SU-DHL-6 (cell line): ENCODE measurements around the gene TMEM170B.
A peak's percentile ranks its signal among the peaks of the same experiment; 100 is the strongest.
"Not testable (repeated sequence)": the region's sequence is repeated elsewhere in the genome, so short reads cannot be mapped to it uniquely, and the experiment has no call there.

ENCODE experiments used
- H2AFZ ChIP-seq: fragments of 200-600 bp; sonication (generic); 2 replicates; pipeline ENCODE4 v1.6.1; 2014; ENCODE audit warnings: low read depth, mild to moderate bottlenecking, moderate library complexity, mixed read lengths, antibody characterized with exemption, low read length; ENCODE audit not compliant: severe bottlenecking
- H3F3A ChIP-seq: fragments of 200-600 bp; shearing (Covaris generic); 2 replicates; pipeline ENCODE4 v1.6.0; 2016; ENCODE audit warnings: antibody characterized with exemption, mild to moderate bottlenecking; ENCODE audit not compliant: insufficient read depth
- H3K27ac ChIP-seq: fragments of 200-600 bp; sonication (generic); 2 replicates; pipeline ENCODE4 v1.5.1; 2016; ENCODE audit warnings: low read depth, mild to moderate bottlenecking, low read length, moderate library complexity, mixed read lengths
- H3K27me3 ChIP-seq: fragments of 200-600 bp; sonication (generic), shearing (Covaris generic); 2 replicates; pipeline ENCODE4 v1.6.0; 2014; ENCODE audit warnings: mild to moderate bottlenecking, low read length
- H3K36me3 ChIP-seq: fragments of 200-600 bp; sonication (generic); 2 replicates; pipeline ENCODE4 v1.6.1; 2014; ENCODE audit warnings: mild to moderate bottlenecking, low read length, mixed read lengths
- H3K4me2 ChIP-seq: fragments of 300-600, 200-600 bp; shearing (Covaris generic), sonication (generic); 2 replicates; pipeline ENCODE4 v1.6.0; 2014; ENCODE audit warnings: low read length, low read depth, mild to moderate bottlenecking; ENCODE audit not compliant: poor library complexity, severe bottlenecking
- H3K4me3 ChIP-seq: fragments of 200-600 bp; sonication (generic); 2 replicates; pipeline ENCODE4 v1.5.1; 2014; ENCODE audit warnings: antibody characterized with exemption, low read length, mild to moderate bottlenecking, mixed read lengths; ENCODE audit not compliant: insufficient read depth, poor library complexity, severe bottlenecking
- H3K79me2 ChIP-seq: fragments of 200-600 bp; sonication (generic); 2 replicates; pipeline ENCODE4 v1.6.1; 2014; ENCODE audit warnings: mild to moderate bottlenecking, low read length, moderate library complexity; ENCODE audit not compliant: insufficient read depth
- H3K9ac ChIP-seq: fragments of 200-600 bp; sonication (generic); 2 replicates; pipeline ENCODE4 v1.7.0; 2014; ENCODE audit warnings: mild to moderate bottlenecking, low read length
- H3K9me2 ChIP-seq: fragments of 200-600 bp; sonication (generic); replicated peaks from 2 replicates; pipeline ENCODE4 v1.6.1; 2014; ENCODE audit warnings: low read length; ENCODE audit not compliant: insufficient read depth
- H3K9me3 ChIP-seq: fragments of 200-600 bp; sonication (generic); 2 replicates; pipeline ENCODE4 v1.6.1; 2014; ENCODE audit warnings: low read length, mixed read lengths; ENCODE audit not compliant: insufficient read depth
- H4K20me1 ChIP-seq: fragments of 200-600 bp; sonication (generic); 2 replicates; pipeline ENCODE4 v1.6.1; 2014; ENCODE audit warnings: low read depth, mild to moderate bottlenecking, antibody characterized with exemption, low read length, moderate library complexity, mixed read lengths
- EZH2phosphoT487 ChIP-seq: fragments of 200-600 bp; sonication (generic), shearing (Covaris generic); conservative IDR thresholded peaks from 2 replicates; pipeline ENCODE4 v1.6.1; 2018; ENCODE audit warnings: mild to moderate bottlenecking, antibody characterized with exemption, low read length, moderate library complexity, mixed read lengths
- TF ChIP-seq, protein P1 (sequence below): fragments of 200-600 bp; sonication (generic); IDR thresholded peaks from one replicate; pipeline ENCODE4 v1.5.1; 2017; ENCODE audit warnings: antibody characterized with exemption, mild to moderate bottlenecking, low read length, moderate library complexity; ENCODE audit not compliant: insufficient read depth, poor library complexity, severe bottlenecking

Gene TMEM170B

DNA sequence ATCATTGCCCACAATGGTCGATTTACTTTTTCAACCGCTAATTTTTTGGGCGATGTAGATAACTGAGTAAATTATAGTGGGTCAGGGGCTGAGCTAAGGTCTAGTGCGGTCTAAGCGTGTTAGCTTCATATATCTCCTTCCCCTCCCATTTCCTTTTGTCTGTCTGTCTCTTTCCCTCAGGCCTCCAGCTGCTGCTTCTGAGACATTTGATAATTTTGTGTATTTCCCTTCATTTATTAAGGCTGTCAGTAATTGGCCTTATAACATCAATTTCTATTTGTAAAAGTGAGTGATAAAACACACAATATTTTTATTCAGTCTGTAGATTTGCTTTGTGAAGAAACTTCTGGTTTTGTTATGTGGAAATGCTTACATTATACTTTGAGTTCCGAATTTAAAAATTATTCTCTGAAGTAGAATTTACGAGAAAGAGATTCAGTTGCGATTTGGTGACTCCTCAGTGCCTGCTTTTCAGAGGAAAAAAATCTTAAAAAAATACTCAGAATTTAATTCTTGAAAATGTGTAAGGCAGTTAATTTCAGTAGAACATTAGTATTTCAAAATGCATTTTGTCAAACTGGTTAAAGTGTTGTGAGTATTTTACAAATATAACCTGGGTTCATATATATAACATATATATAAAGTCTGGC, 1.4 kb downstream of the TMEM170B start:
- no peak overlapping the region for H3K27ac ChIP-seq
- H2AFZ ChIP-seq, result peak overlapping the region; percentile 43
- no peaks in the 10 kb centered on the region for H3K79me2 ChIP-seq
- H3K4me3 ChIP-seq, result peak overlapping the region; percentile 77
- peak overlapping the region; percentile 76 for H3K9ac ChIP-seq
- H3K9me2 ChIP-seq, result no peaks in the 10 kb centered on the region
- no peaks in the 10 kb centered on the region for H3K36me3 ChIP-seq
- H3K4me2 ChIP-seq, result peak overlapping the region; percentile 75
- H3K9me3 ChIP-seq, result no peaks in the 10 kb centered on the region
- H3K27me3 ChIP-seq, result no peaks in the 10 kb centered on the region
- H3F3A ChIP-seq, result peaks cover 26% of the 10 kb centered on the region; the same call in 1 of the 2 replicates
- TF ChIP-seq, protein P1, sequence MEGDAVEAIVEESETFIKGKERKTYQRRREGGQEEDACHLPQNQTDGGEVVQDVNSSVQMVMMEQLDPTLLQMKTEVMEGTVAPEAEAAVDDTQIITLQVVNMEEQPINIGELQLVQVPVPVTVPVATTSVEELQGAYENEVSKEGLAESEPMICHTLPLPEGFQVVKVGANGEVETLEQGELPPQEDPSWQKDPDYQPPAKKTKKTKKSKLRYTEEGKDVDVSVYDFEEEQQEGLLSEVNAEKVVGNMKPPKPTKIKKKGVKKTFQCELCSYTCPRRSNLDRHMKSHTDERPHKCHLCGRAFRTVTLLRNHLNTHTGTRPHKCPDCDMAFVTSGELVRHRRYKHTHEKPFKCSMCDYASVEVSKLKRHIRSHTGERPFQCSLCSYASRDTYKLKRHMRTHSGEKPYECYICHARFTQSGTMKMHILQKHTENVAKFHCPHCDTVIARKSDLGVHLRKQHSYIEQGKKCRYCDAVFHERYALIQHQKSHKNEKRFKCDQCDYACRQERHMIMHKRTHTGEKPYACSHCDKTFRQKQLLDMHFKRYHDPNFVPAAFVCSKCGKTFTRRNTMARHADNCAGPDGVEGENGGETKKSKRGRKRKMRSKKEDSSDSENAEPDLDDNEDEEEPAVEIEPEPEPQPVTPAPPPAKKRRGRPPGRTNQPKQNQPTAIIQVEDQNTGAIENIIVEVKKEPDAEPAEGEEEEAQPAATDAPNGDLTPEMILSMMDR, result no peak
- no peak for TF ChIP-seq EZH2phosphoT487
- H4K20me1 ChIP-seq, result 0 out of 2 replicates have a peak, but pooled peaks cover 19% of the 10 kb centered on the region

DNA sequence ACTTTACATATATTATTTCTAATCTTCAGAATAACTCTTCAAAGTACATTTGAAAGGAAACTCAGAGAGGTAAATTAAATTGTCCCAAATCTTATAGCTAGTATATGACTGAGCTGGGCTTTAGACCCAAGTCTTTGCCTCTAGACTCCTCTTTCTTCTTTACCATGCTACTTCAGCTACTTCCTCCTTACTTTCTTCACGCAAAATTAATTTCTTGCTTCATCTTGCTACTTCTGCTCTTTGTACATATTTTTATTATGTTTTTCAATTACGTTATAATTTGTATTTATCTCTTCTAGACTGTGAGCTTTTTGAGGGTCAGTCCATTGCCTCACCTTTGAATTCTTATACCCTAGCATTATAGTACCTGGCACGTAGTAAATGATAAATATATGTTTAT, 5.3 kb downstream of the TMEM170B start:
- no peaks in the 10 kb centered on the region for H3K9me2 ChIP-seq
- no peak overlapping the region for H3K27ac ChIP-seq
- H3K4me3 ChIP-seq, result no peak overlapping the region
- no peak overlapping the region for H3K9ac ChIP-seq
- H3K27me3 ChIP-seq, result no peaks in the 10 kb centered on the region
- H4K20me1 ChIP-seq, result peaks cover 21% of the 10 kb centered on the region; the same call in 1 of the 2 replicates
- H3K9me3 ChIP-seq, result no peaks in the 10 kb centered on the region
- no peaks in the 10 kb centered on the region for H3K36me3 ChIP-seq
- H3K79me2 ChIP-seq, result no peaks in the 10 kb centered on the region
- H3F3A ChIP-seq, result peaks cover 13% of the 10 kb centered on the region; the same call in 1 of the 2 replicates
- no peak overlapping the region for H2AFZ ChIP-seq
- no peak overlapping the region for H3K4me2 ChIP-seq
- TF ChIP-seq, protein P1, result no peak
- no peak for TF ChIP-seq EZH2phosphoT487

DNA sequence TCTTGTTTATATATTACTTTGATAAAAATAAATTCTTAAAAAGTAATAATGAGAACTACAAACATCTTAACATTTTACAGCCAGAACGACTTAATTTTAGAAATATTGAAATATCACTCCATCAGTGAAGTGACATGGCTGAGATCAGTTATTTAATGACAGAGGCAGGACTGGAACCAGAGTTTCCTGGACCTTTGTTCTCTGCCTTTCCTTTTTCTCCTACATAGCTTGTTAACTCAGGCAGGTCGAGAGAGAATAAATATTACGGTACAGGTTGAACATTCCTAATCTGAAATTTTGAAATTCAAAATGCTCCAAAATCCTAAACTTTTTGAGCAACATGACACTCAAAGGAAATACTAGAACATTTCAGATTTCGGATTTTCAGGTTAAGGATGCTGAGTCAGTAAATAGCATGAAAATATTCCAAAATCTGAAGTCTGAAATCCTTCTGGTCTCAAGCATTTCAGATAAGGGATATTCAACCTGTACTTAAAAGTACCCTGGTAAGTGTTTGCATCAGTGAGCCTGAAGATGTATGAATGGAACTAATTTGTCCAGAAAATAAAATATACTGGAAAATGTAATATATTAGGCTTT, 6.5 kb downstream of the TMEM170B start:
- Histone ChIP-seq H3F3A (peaks cover 7% of the 10 kb centered on the region; the same call in 1 of the 2 replicates), H3K27ac (no peak overlapping the region), H4K20me1 (peaks cover 18% of the 10 kb centered on the region; the same call in 1 of the 2 replicates), H2AFZ (no peak overlapping the region), H3K9me3 (no peaks in the 10 kb centered on the region), H3K27me3 (no peaks in the 10 kb centered on the region), H3K9ac (no peak overlapping the region), H3K9me2 (no peaks in the 10 kb centered on the region), H3K79me2 (no peaks in the 10 kb centered on the region), H3K4me2 (no peak overlapping the region), H3K36me3 (no peaks in the 10 kb centered on the region), H3K4me3 (no peak overlapping the region)
- no peak for TF ChIP-seq EZH2phosphoT487
- TF ChIP-seq, protein P1, result no peak

DNA sequence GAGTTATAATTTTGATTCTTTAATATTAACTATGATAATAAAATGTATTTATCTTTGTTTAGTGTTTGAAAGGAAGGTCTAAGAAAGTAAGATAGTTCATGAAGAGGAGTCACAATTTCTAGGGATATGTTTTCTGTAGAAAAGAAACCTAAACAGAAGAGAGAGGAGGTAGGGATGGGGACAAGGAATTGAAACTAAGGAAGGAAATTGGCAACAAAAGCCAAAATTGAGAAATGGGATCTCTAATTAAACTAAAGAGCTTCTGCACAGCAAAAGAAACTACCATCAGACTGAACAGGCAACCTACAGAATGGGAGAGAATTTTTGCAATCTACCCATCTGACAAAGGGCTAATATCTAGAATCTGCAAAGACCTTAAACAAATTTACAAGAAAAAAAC, 10.3 kb downstream of the TMEM170B start:
- H3K9me2 ChIP-seq, H3K4me3 ChIP-seq, H3K27ac ChIP-seq, H3K9me3 ChIP-seq, H3K4me2 ChIP-seq, H3K36me3 ChIP-seq, H3K79me2 ChIP-seq, H3K27me3 ChIP-seq, H3K9ac ChIP-seq, H2AFZ ChIP-seq, H3F3A ChIP-seq: not testable (repeated sequence)
- peaks cover 11% of the 10 kb centered on the region; the same call in 1 of the 2 replicates for H4K20me1 ChIP-seq

DNA sequence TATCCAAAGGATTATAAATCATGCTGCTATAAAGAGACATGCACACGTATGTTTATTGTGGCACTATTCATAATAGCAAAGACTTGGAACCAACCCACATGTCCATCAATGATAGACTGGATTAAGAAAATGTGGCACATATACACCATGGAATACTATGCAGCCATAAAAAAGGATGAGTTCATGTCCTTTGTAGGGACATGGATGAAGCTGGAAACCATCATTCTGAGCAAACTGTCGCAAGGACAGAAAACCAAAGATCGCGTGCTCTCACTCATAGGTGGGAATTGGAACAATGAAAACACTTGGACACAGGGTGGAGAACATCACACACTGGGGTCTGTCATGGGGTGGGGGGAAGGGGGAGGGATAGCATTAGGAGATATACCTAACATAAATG, 11.0 kb downstream of the TMEM170B start:
- not testable (repeated sequence) for H3K36me3 ChIP-seq

More for the DNA sequence above, 11.0 kb downstream of the TMEM170B start:
- not testable (repeated sequence) for H3K27ac ChIP-seq, H3K4me3 ChIP-seq, H3K79me2 ChIP-seq, H2AFZ ChIP-seq, H3K4me2 ChIP-seq, H3F3A ChIP-seq, H3K9ac ChIP-seq, H3K9me2 ChIP-seq, H3K9me3 ChIP-seq, H3K27me3 ChIP-seq
- peaks cover 11% of the 10 kb centered on the region for H4K20me1 ChIP-seq
